ENCODE measurements around the gene KRTAP4-1.
"Not testable (repeated sequence)": the region's sequence is repeated elsewhere in the genome, so short reads cannot be mapped to it uniquely, and the experiment has no call there.

- TF ChIP-seq, protein P1, sequence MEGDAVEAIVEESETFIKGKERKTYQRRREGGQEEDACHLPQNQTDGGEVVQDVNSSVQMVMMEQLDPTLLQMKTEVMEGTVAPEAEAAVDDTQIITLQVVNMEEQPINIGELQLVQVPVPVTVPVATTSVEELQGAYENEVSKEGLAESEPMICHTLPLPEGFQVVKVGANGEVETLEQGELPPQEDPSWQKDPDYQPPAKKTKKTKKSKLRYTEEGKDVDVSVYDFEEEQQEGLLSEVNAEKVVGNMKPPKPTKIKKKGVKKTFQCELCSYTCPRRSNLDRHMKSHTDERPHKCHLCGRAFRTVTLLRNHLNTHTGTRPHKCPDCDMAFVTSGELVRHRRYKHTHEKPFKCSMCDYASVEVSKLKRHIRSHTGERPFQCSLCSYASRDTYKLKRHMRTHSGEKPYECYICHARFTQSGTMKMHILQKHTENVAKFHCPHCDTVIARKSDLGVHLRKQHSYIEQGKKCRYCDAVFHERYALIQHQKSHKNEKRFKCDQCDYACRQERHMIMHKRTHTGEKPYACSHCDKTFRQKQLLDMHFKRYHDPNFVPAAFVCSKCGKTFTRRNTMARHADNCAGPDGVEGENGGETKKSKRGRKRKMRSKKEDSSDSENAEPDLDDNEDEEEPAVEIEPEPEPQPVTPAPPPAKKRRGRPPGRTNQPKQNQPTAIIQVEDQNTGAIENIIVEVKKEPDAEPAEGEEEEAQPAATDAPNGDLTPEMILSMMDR (IDR thresholded peaks at IDR 0.05): not testable (repeated sequence)
- TF ChIP-seq POLR2A (IDR thresholded peaks at IDR 0.05): not testable (repeated sequence)
Observed at GRCh38 chr17:41232399-41233105, 47.8 kb upstream of the KRTAP4-1 start, which contains the start of gene KRTAP9-3.

Data from ovary (tissue), 3 donors.